Measurements from ENCODE around the gene ESR2. TPM values are rescaled to one million over a fixed set of nuclear protein-coding genes. Genes with fewer than 3 reads are reported as not detected.

The ESR2 gene
- total RNA-seq, 1 experiment from 2014 or later = 0.15 TPM

DNA sequence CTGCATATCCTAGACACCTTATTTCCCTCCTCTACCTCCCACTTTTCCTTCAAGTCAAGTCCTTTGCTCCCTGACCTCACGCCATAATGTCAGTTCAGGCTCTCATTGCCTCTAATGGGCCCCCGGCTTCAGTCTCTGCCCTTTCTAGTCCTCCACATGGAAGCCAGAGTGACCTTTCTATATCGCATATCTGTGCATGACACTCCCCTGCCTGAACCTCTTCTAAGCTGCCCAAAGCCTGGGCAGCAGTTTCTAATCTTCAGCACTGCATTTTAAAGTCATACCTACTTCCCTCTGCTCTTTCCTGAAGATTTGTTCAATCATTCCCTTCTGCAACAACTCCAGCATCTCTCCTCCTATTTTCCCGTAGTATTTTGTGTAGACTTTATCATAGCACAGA lies 45.5 kb downstream of the ESR2 start:
- H2BK12ac ChIP-seq (ENCODE audit: insufficient read length, low read depth, low read length) = no peak overlapping the region
- no peak overlapping the region for H4K5ac ChIP-seq (ENCODE audit: insufficient read length, low read depth, low read length)
- H4K8ac ChIP-seq (replicated peaks; ENCODE audit: insufficient read length, low read depth, low read length) = no peak overlapping the region
- no peak overlapping the region for H2BK15ac ChIP-seq (ENCODE audit: low read depth, low read length)
- Mint-ChIP-seq H3K9me3 (no peaks in the 10 kb centered on the region), H3K36me3 (ENCODE audit: insufficient read depth in 1 of 3, low read depth in 3 of 3) (no peaks in the 10 kb centered on the region; a peak in 1 of 7 replicates), H3K27ac (no peak overlapping the region), H3K4me1 (peaks cover 0 to 5% of the 10 kb centered on the region in 2 experiments; a peak in 2 of 4 replicates), H3K27me3 (ENCODE audit: low read depth) (no peaks in the 10 kb centered on the region; the same call in 1 of the 2 replicates), H3K4me3 (no peak overlapping the region)
- no peak overlapping the region for H2AFZ ChIP-seq (ENCODE audit: low read length)
- H2AK5ac ChIP-seq (ENCODE audit: insufficient read length, low read length) = no peak overlapping the region
- no peaks in the 10 kb centered on the region for H3K79me1 ChIP-seq (ENCODE audit: insufficient read depth, low read depth, low read length, poor library complexity, severe bottlenecking)
- no peak for TF ChIP-seq CTCF (conservative IDR thresholded peaks at IDR 0.05)
- H3K4me2 ChIP-seq (ENCODE audit: insufficient read depth, insufficient read length, low read length) = no peak overlapping the region
- no CpG with 5 or more reads among the region's 4 CpGs for WGBS (ENCODE audit: extremely low coverage, insufficient read length, low lambda C conversion rate)
- no peaks in the 10 kb centered on the region for H3K23me2 ChIP-seq (ENCODE audit: insufficient read length, low read depth, low read length, poor library complexity, severe bottlenecking)
- H3K27ac ChIP-seq (ENCODE audit: insufficient read length, low read depth, low read length) = no peak overlapping the region
- no peak overlapping the region for H3K23ac ChIP-seq (ENCODE audit: insufficient read length, low read depth, low read length)
- H3K56ac ChIP-seq (ENCODE audit: insufficient read length, low read depth, low read length) = no peak overlapping the region
- H3K4ac ChIP-seq (ENCODE audit: low read depth, low read length) = no peak overlapping the region
- H2BK20ac ChIP-seq (ENCODE audit: low read depth, low read length, poor library complexity, severe bottlenecking) = no peak overlapping the region
- H4K20me1 ChIP-seq (ENCODE audit: control insufficient read depth, insufficient read depth, insufficient read length) = no peaks in the 10 kb centered on the region
- H4K91ac ChIP-seq (ENCODE audit: insufficient read length, low read depth, low read length) = no peak overlapping the region
- H3K18ac ChIP-seq (ENCODE audit: insufficient read length, low read depth, low read length) = no peak overlapping the region
- H2BK120ac ChIP-seq (ENCODE audit: low read depth, low read length, poor library complexity, severe bottlenecking) = no peak overlapping the region
- H3T11ph ChIP-seq (ENCODE audit: low read length) = no peak overlapping the region
- H3K4me1 ChIP-seq (ENCODE audit: insufficient read depth, low read length) = no peaks in the 10 kb centered on the region
- no peak overlapping the region for H3K9ac ChIP-seq (ENCODE audit: extremely low read depth, insufficient read length, low read length)
- H2BK5ac ChIP-seq (ENCODE audit: insufficient read length, low read length) = no peak overlapping the region
- no peaks in the 10 kb centered on the region for H3K9me3 ChIP-seq (ENCODE audit: control insufficient read depth, low read depth, low read length)
- no peak for DNase-seq
- no peaks in the 10 kb centered on the region for H3K27me3 ChIP-seq (ENCODE audit: insufficient read depth, low read length)
- no peak overlapping the region for H3K14ac ChIP-seq (ENCODE audit: insufficient read depth, low read length)
- no peaks in the 10 kb centered on the region for H3K79me2 ChIP-seq (ENCODE audit: insufficient read depth, low read length)
